Stimulated activated CD8-positive, alpha-beta memory T cell treated with anti-CD3 and anti-CD28 coated beads, Interleukin-12 subunit alpha, Interleukin-12 subunit beta, amount 100 ng/mL, for 24 hours (primary cell): Measurements from ENCODE around the gene COPA.

ENCODE experiments used
- DNase-seq: peaks from one replicate; pipeline ENCODE4 v3.0.0-alpha.2; 2020; ENCODE audit errors: extremely low read depth

Gene COPA

GRCh38 chr1:160264795-160265307 lies 78.2 kb downstream of the COPA start:
- no peak for DNase-seq

GRCh38 chr1:160261893-160262794 lies 80.9 kb downstream of the COPA start, which contains the start of gene DCAF8:
TSS of gene DCAF8 (minus strand) at chr1:160262549. CDS start at chr1:160244008, 18,541 bp downstream.
- DNase-seq: peak; percentile 97

- no peak for DNase-seq
These were observed 81.5 kb downstream of the COPA start for GRCh38 chr1:160261556-160261892.

GRCh38 chr1:160260406-160261382 lies 82.4 kb downstream of the COPA start:
- no peak for DNase-seq

- no peak for DNase-seq
These were observed 84.8 kb downstream of the COPA start for GRCh38 chr1:160258177-160258798.

GRCh38 chr1:160257411-160258015 lies 85.5 kb downstream of the COPA start:
- no peak for DNase-seq

GRCh38 chr1:160256396-160257046 lies 86.5 kb downstream of the COPA start:
- no peak for DNase-seq

- DNase-seq: no peak
These were observed 87.2 kb downstream of the COPA start for GRCh38 chr1:160255781-160256300.

- DNase-seq: no peak
These were observed 91.1 kb downstream of the COPA start for GRCh38 chr1:160251687-160252526.

- DNase-seq: no peak
These were observed 92.0 kb downstream of the COPA start for GRCh38 chr1:160251011-160251410.

- no peak for DNase-seq
These were observed 96.0 kb downstream of the COPA start for GRCh38 chr1:160247053-160247452.

GRCh38 chr1:160245434-160245833 lies 97.6 kb downstream of the COPA start:
- DNase-seq: no peak

GRCh38 chr1:160244209-160244608 lies 98.8 kb downstream of the COPA start:
- DNase-seq: no peak

- no peak for DNase-seq
These were observed 99.3 kb downstream of the COPA start for GRCh38 chr1:160243767-160244166.

GRCh38 chr1:160239582-160240299 lies 103.3 kb downstream of the COPA start:
- no peak for DNase-seq
